Astrocyte (in vitro differentiated cells and primary cell): ENCODE results near the gene POR. TPM values are rescaled to one million over a fixed set of nuclear protein-coding genes. Genes with fewer than 3 reads are reported as not detected.

ENCODE experiments used
- DNase-seq: peaks from one replicate; pipeline ENCODE4 v3.0.0-alpha.2; 2010; ENCODE audit warnings: low read depth
- FAIRE-seq: peaks from 2 replicates; lab custom pipeline; 2011; peaks lifted over from hg19 to GRCh38; lab: Jason Lieb, UNC
- H2AFZ ChIP-seq: 2 replicates; pipeline ENCODE4 v1.6.0; 2012; ENCODE audit warnings: low read depth, low read length, inconsistent platforms
- H3K27ac ChIP-seq: 2 replicates; pipeline ENCODE4 v1.5.1; 2011; ENCODE audit warnings: low read depth, low read length, inconsistent platforms
- H3K27me3 ChIP-seq: 2 replicates; pipeline ENCODE4 v1.6.0; 2011; ENCODE audit warnings: low read length, inconsistent platforms; ENCODE audit not compliant: insufficient read depth
- H3K36me3 ChIP-seq: 2 replicates; pipeline ENCODE4 v1.5.1; 2011; ENCODE audit warnings: low read length, inconsistent platforms; ENCODE audit not compliant: insufficient read depth
- H3K4me1 ChIP-seq: 2 replicates; pipeline ENCODE4 v1.5.1; 2011; ENCODE audit warnings: low read length, inconsistent platforms; ENCODE audit not compliant: insufficient read depth
- H3K4me2 ChIP-seq: 2 replicates; pipeline ENCODE4 v1.6.0; 2012; ENCODE audit warnings: low read length, inconsistent platforms
- H3K4me3 ChIP-seq: 2 replicates; pipeline ENCODE4 v1.5.1; 2011; ENCODE audit warnings: low read depth, mild to moderate bottlenecking, low read length, inconsistent platforms; ENCODE audit not compliant: insufficient read depth
- H3K79me2 ChIP-seq: 2 replicates; pipeline ENCODE4 v1.6.0; 2012; ENCODE audit warnings: mild to moderate bottlenecking, low read length, inconsistent platforms; ENCODE audit not compliant: insufficient read depth
- H3K9ac ChIP-seq: 2 replicates; pipeline ENCODE4 v1.6.0; 2012; ENCODE audit warnings: mild to moderate bottlenecking, low read length, inconsistent platforms
- H3K9me3 ChIP-seq: 2 replicates; pipeline ENCODE4 v1.5.1; 2012; ENCODE audit warnings: low read depth, mild to moderate bottlenecking, low read length, inconsistent platforms; ENCODE audit not compliant: insufficient read depth
- H4K20me1 ChIP-seq: 2 replicates; pipeline ENCODE4 v1.6.0; 2012; ENCODE audit warnings: low read length, inconsistent platforms; ENCODE audit not compliant: insufficient read depth
- H3K27ac Mint-ChIP-seq: one replicate; pipeline ENCODE4 v1.8.0; 2021; ENCODE audit warnings: mild to moderate bottlenecking, mixed read lengths; ENCODE audit not compliant: unreplicated experiment
- H3K27me3 Mint-ChIP-seq: one replicate; pipeline ENCODE4 v1.8.0; 2021; ENCODE audit warnings: low read depth, mixed read lengths; ENCODE audit not compliant: unreplicated experiment
- H3K36me3 Mint-ChIP-seq: one replicate; pipeline ENCODE4 v1.8.0; 2021; ENCODE audit warnings: low read depth, mixed read lengths; ENCODE audit not compliant: unreplicated experiment
- H3K4me1 Mint-ChIP-seq: one replicate; pipeline ENCODE4 v1.8.0; 2021; ENCODE audit warnings: low read depth, mixed read lengths; ENCODE audit not compliant: unreplicated experiment
- H3K4me3 Mint-ChIP-seq: one replicate; pipeline ENCODE4 v1.8.0; 2021; ENCODE audit warnings: mild to moderate bottlenecking, moderate library complexity, mixed read lengths; ENCODE audit not compliant: unreplicated experiment
- H3K9me3 Mint-ChIP-seq: one replicate; pipeline ENCODE4 v1.8.0; 2021; ENCODE audit warnings: mild to moderate bottlenecking, mixed read lengths; ENCODE audit not compliant: unreplicated experiment
- CTCF ChIP-seq: IDR thresholded peaks from 2 replicates; pipeline ENCODE4 v1.5.1; 2011; ENCODE audit warnings: low read depth, mild to moderate bottlenecking, inconsistent platforms, low read length, moderate library complexity; ENCODE audit not compliant: insufficient read depth
- EZH2 ChIP-seq: IDR thresholded peaks from 2 replicates; pipeline ENCODE4 v1.6.1; 2012; ENCODE audit warnings: mild to moderate bottlenecking, low read length, inconsistent platforms; ENCODE audit not compliant: insufficient read depth
- total RNA-seq: library from RNA; stranded (reverse); gene quantifications from 2 replicates; pipeline ENCODE4 v1.2.1, GENCODE V29; 2021

POR gene
- total RNA-seq, 1 donor from 2014 or later: 73.6 TPM

- Histone ChIP-seq H3K79me2 (no peaks in the 10 kb centered on the region), H3K4me2 (peak overlapping the region; percentile 98), H3K4me1 (peaks cover 16% of the 10 kb centered on the region), H3K4me3 (peak overlapping the region; percentile 56), H4K20me1 (peaks cover 9% of the 10 kb centered on the region), H3K9me3 (no peaks in the 10 kb centered on the region), H3K9ac (peak overlapping the region; percentile 60), H2AFZ (peak overlapping the region; percentile 86), H3K27me3 (no peaks in the 10 kb centered on the region), H3K27ac (no peak overlapping the region), H3K36me3 (peaks cover 7% of the 10 kb centered on the region)
- FAIRE-seq (no peak), DNase-seq (no peak)
- H3K9me3 Mint-ChIP-seq: no peaks in the 10 kb centered on the region
- H3K36me3 Mint-ChIP-seq: peaks cover 17% of the 10 kb centered on the region
- no peak overlapping the region for H3K27ac Mint-ChIP-seq
- TF ChIP-seq EZH2 (no peak), CTCF (no peak)
- H3K27me3 Mint-ChIP-seq: no peaks in the 10 kb centered on the region
- peaks cover 4% of the 10 kb centered on the region for H3K4me1 Mint-ChIP-seq
- peak overlapping the region; percentile 76 for H3K4me3 Mint-ChIP-seq
Measured at GRCh38 chr7:75995052-75995471, 80.1 kb downstream of the POR start.

- H3K4me1 ChIP-seq: peaks cover 14% of the 10 kb centered on the region
- H3K9me3 ChIP-seq: no peaks in the 10 kb centered on the region
- no peaks in the 10 kb centered on the region for H3K79me2 ChIP-seq
- no peak overlapping the region for H3K4me2 ChIP-seq
- H4K20me1 ChIP-seq: peaks cover 7% of the 10 kb centered on the region
- no peaks in the 10 kb centered on the region for H3K9me3 Mint-ChIP-seq
- H3K27me3 ChIP-seq: no peaks in the 10 kb centered on the region
- no peak overlapping the region for H3K9ac ChIP-seq
- H3K27me3 Mint-ChIP-seq: no peaks in the 10 kb centered on the region
- no peak for DNase-seq
- no peak overlapping the region for H2AFZ ChIP-seq
- peaks cover 7% of the 10 kb centered on the region for H3K36me3 ChIP-seq
- no peak overlapping the region for H3K27ac Mint-ChIP-seq
- H3K27ac ChIP-seq: no peak overlapping the region
- no peak for FAIRE-seq
- no peak overlapping the region for H3K4me3 ChIP-seq
- peaks cover 2% of the 10 kb centered on the region for H3K4me1 Mint-ChIP-seq
- TF ChIP-seq CTCF (no peak), EZH2 (no peak)
- no peak overlapping the region for H3K4me3 Mint-ChIP-seq
- peaks cover 15% of the 10 kb centered on the region for H3K36me3 Mint-ChIP-seq
Measured at GRCh38 chr7:75995996-75996395, 81.0 kb downstream of the POR start.

GRCh38 chr7:75996476-75996875 is 81.5 kb downstream of the POR start:
- no peak overlapping the region for H2AFZ ChIP-seq
- H3K4me1 ChIP-seq: peaks cover 12% of the 10 kb centered on the region
- Mint-ChIP-seq H3K4me3 (no peak overlapping the region), H3K27me3 (no peaks in the 10 kb centered on the region), H3K36me3 (peaks cover 18% of the 10 kb centered on the region), H3K9me3 (no peaks in the 10 kb centered on the region), H3K27ac (no peak overlapping the region), H3K4me1 (no peaks in the 10 kb centered on the region)
- no peak overlapping the region for H3K4me2 ChIP-seq
- H4K20me1 ChIP-seq: peaks cover 6% of the 10 kb centered on the region
- no peak for DNase-seq
- no peaks in the 10 kb centered on the region for H3K9me3 ChIP-seq
- TF ChIP-seq CTCF (no peak), EZH2 (no peak)
- H3K36me3 ChIP-seq: peaks cover 7% of the 10 kb centered on the region
- no peaks in the 10 kb centered on the region for H3K27me3 ChIP-seq
- FAIRE-seq: no peak
- no peak overlapping the region for H3K27ac ChIP-seq
- H3K79me2 ChIP-seq: no peaks in the 10 kb centered on the region
- no peak overlapping the region for H3K4me3 ChIP-seq
- no peak overlapping the region for H3K9ac ChIP-seq
